GM19023 (cell line): Measurements from ENCODE around the gene BTNL9.
"Not testable (repeated sequence)": the region's sequence is repeated elsewhere in the genome, so short reads cannot be mapped to it uniquely, and the experiment has no call there.

Experiments used
- ATAC-seq: cut with Tn5 transposase; IDR thresholded peaks from one replicate; pipeline ENCODE4 v1.9.1; 2021; ENCODE audit warnings: mild to moderate bottlenecking, moderate library complexity; ENCODE audit not compliant: unreplicated experiment

BTNL9 gene

DNA sequence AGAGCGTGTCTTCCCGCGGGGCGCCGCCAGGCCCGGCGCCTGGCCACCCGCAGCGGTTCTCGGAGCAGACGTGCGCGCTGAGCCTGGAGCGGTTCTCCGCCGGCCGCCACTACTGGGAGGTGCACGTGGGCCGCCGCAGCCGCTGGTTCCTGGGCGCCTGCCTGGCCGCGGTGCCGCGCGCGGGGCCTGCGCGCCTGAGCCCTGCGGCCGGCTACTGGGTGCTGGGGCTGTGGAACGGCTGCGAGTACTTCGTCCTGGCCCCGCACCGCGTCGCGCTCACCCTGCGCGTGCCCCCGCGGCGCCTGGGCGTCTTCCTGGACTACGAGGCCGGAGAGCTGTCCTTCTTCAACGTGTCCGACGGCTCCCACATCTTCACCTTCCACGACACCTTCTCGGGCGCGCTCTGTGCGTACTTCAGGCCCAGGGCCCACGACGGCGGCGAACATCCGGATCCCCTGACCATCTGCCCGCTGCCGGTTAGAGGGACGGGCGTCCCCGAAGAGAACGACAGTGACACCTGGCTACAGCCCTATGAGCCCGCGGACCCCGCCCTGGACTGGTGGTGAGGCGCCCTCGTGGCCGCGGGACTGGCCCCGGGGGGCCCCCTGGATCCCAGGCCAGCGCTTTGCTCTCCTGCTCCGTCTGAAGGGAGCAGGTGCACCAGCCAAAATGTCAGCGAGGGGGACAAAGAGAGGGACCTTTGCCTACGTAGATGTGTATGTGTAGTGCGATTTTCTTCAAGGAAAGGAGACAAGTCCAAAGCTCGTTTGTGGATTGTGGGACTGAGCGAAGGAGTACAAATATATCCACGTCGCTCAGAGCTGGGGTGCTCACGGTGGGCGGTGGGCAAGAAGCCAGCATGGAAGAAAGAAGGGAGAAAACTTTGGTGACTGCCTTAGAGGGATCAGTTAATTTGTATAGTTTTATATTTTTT, 19.5 kb downstream of the BTNL9 start:
- no peak for ATAC-seq

DNA sequence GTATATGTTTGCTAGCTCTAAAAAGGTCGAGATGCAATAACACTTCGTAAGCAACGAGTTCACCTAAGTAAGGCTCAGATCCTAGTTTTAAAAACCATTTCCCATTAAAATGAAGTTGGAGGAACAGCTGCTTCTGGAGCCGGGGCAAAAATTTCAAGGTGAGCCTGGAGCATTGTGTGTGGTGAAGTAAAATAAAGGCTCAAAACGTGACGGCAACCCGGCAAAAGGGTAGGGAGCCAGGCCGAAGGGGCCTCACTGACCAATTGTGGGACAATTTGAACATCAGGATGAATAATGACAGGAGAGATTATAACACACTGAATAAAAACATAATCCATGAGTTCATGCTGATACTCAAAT, 20.1 kb downstream of the BTNL9 start:
- ATAC-seq = no peak

DNA sequence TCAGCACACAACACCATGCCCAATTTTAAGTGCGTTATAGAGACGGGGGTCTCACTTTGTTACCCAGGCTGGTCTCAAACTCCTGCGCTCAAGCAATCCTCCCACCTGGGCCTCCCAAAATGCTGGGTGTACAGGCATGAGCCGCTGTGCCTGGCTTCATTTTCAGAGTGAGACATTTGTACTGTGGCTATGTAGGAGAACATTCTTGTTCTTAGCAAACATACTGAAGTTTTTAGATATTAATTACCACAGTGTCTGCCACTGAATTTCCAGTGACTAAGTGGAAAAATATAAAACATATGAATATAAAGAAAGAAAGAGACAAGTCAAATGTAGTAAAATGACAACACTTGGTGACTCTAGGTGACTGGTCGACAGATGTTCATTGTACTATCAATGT, 20.9 kb downstream of the BTNL9 start:
- no peak for ATAC-seq

DNA sequence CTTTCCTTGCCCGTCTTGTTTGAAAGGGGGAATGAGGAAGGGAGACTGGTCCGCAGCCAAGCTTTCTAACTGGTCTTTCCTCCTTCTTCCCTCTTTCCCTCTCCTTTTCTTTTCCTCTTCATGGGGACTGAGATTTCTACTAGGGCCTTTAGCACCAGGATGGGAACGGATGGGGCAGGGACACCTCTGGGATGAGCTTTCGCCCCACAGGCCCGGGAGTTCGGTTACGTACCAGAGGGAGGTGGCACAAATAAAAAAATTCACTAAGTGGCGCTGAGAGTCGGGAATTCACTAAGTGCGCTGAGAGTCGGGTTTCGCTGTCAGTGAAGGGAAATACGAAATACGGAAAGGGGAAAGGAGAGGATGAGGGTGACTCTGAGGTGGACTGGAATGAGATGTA, 21.6 kb downstream of the BTNL9 start:
- ATAC-seq = no peak

DNA sequence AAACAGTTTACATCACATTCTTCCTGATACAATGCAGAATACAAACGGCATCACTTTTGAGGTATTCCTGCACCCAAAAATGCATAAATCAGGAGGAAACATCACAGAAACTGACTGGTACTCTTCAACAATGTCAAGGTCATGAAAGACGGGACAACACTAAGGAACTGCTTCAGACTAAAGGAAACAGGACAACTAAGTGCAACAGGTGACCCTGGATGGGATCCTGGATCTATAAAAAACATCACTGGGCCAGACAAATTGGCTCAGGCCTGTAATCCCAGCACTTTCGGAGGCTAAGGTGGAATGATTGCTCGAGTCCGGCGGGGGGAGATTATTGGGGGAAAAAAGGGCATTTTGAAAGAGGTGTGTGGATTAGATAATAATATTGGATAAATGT, 22.6 kb downstream of the BTNL9 start:
- no peak for ATAC-seq

DNA sequence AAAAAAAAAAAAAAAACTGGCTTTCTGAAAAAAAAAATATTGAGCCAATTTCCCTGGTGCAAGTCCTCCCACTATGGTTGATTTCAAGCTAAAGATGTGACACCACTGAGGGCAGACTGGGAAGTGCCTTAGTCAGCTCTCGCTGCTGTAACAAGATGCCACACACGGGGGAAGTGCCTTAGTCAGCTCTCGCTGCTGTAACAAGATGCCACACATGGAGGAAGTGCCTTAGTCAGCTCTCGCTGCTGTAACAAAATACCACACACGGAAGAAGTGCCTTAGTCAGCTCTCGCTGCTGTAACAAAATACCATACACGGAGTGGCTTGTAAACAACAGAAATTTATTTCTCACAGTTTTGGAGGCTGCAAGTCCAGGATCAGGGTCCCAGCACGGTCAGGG, 23.4 kb downstream of the BTNL9 start:
- no peak for ATAC-seq

DNA sequence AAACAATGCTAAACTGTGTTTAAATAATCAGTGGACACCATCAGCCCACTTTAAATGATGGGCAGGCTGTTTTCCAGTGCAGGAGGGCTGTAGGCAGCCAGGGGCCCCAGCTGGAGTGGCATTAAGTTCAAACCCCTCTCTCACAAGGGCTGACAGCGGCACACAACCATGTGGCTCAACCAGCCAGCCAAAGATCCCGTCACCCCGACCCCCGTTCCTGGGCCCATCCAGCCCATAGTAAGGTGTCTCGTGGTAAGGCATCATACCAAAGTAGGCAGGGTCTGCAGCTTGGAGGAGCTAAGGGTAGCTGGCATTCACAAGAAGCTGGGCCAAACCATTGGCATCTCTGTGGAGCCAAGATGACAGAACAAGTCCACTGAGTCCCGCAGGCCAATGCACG, 24.9 kb downstream of the BTNL9 start:
- ATAC-seq = no peak

DNA sequence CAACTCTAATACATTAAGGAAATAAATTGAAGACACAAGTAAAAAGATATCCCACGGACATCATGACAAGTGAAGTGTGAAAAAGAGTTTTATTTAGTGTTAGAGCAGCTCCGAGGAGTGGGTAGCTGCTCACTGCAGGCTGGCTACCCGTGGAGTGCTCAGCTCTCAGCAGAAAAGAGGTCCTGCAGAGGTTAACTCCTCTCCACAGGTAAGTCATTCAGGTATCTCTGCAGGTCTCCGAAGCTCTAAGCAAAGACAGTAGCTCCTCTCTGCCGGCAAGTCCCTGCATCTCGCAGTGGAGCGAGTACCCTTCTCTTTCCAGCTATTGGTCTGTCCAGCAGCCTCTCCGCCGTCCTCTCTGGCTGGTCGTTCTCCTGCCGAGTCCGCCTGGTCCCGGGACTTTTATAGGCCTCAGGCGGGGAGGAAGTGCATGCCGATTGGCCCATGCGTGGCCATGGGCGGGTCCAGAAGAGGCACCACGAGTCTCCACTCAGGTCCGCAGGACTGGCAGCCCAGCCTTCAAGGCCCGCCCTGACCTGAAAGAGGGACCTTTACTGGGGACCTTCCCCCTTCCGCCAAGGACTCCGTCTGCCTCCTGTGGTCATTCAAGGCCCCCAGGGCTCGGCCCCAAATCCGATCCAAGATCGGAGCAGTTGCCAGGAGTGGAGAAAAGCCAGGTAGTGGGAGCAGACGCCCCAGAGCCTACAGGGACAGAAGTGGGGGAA, 29.9 kb downstream of the BTNL9 start:
- ATAC-seq = no peak

DNA sequence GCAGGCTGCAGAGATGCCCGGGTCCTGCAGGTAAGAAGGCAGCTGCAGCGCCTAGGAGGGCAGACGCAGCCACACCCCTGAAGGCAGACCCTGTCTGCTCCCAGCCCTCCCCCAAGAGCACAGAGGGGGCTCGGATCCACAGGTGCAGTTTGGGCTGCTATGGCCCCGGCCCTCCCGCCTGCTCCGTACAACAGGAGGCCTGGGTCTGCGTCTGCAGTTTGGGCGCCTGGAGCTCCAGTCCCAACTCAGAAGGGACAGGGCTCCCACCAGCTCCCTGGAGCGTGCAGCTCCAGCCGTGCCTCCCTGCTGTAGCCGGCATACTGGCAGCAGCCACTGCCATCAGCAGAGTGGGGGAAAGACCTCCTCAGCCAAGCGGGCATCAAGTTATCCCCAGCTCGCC, 30.5 kb downstream of the BTNL9 start:
- no peak for ATAC-seq

DNA sequence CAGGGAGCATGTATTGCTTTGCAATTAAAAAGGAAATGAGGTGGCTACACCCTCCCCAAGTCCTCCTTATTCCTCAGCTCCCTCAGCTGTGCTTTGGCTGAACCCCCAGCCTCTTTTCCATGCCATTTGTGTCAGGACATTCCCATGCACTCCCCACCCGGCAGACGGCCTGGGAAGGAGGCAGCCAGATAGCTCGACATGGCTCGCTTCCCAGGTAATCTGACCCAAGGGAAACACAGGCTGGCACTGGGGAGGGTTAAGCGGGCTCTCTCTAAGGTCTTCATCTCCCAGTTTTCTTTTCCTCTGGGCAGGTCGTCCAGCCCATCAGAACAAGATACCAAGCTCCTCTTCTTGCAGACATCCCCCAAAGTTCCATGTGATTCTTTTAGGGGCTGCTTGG, 31.2 kb downstream of the BTNL9 start:
- no peak for ATAC-seq

DNA sequence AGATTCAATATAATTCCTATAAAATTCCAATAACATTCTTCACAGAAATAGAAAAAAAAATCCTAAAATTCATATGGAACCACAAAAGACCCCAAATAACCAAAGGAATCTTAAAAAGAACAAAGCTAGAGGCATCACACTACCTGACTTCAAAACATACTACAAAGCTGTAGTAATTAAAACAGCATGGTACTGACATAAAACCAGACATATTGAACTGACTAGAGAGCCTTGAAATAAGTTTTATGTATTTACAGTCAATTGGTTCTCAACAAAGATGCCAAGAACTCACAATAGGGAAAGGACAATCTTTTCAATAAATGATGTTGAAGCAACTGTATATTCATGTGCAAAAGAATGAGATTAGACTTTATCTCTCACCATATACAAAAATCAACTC, 36.9 kb downstream of the BTNL9 start:
- no peak for ATAC-seq

DNA sequence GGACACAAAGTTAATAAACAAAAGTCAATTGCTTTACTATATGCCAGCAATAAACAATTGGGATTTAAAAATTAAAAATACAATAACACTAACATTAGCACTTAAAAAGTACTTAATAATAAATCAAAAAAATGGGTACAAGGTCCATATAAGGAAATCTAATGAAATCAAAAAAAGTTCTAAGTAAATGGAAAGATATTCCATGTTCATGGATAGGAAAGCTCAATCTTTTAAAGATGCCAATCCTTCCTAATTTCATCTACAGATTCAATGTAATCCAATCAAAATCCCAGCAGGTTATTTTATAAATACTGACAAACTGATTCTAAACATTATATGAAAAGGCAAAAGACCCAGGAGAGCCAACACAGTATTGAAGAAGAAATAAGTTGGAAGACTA, 41.9 kb downstream of the BTNL9 start:
- ATAC-seq = no peak

DNA sequence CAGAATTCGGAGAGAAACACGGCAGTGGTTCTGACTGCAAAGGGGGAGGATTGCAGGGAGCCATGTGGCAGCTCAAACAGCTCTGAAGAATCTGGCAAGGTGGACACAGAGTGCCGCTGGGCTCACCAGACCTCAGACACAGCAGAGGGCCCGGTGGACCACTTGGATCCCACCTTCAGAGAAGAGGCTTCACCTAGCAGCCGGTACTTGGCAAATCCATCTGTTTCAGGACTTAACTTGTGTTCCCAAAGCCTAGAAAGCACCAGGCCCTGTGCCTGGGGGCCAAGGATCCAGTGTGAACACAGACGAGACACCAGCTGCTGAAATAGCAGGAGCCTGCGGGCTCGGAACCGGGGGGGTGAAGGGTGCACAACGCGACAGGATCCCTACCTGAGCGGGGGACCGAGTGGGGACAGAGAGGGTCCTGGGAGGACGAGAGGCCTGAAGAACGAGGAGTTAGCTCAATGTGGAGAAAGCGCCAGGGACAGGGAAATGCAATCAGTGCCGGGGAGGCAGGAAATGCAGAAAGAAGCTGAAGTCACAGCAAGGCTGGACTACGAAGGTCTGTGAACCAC, 44.6 kb downstream of the BTNL9 start:
- ATAC-seq = no peak

DNA sequence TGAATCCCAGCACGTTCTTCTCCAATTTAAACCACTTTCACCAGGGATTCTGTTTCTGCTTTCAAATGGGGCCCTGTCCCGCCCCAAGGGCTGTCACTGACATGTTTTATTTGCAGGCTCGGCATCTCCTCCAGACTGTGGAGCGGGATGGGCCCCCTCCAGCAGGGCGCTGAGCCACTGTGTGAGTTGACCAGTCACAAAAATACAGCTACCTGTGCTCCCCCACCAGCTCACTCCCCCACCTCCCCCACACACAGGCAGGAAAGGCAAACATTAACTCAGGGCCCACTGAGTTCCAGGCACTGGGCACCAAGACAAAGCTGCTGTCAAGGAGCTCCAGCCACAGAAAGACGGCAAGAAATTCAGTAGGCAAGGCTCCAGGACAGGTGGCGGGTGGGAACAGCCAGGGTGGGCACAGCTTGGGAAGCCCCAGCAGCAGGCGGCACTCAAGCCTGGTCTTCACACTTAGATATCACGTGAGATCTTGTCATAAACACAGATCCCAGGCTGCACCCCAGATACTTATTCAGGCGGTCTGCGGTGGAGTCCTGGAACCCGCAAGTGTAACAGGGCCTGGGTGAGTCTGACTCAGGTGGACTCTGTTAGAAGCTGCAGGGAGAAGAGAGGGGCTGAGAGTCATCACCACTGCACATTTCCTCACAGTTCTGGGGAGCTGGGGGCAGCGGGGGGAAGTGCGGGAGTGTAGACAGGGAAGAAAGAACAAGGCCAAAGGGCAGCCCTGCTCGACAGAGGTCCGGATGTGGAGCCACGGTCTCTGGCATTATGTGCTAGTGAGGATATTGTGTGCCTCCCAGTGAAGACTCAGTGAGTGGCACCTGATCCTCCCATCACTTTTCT, 46.2 kb downstream of the BTNL9 start:
- ATAC-seq = no peak

DNA sequence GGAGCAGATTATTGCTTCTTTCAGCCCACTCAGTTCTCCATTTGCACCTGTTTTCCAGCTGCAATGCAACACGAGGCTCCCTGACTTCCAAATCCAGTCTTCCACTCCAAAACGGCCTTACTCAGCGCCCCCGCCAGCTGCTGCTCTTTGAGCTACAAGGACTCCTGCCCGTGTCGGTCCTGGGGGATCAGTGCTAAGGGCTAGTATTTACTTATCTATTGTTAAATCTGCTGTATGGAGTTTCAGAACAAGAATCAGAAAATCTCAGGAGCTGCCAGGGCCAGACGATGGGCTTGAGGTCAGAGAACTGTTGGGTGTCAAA, 46.8 kb downstream of the BTNL9 start:
- ATAC-seq = no peak

DNA sequence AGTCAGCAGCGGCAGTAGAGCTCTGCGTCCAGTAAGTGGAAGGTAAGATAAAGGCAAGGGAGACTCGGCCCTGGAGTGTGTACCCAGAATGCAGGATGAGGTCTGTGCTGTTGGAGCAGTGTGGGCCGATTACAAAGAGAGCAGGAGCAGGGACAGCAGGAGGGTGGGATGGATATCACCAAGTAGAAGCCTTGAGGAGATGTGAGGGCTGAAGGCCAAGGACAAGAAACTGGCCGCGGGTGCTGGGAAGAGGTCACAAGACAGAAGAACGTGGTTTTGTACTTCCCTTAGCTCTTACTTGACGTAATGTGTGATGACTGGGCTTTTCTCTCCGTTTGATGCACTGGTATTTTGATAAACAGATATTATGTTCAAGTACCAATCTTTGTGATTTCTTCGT, 47.2 kb downstream of the BTNL9 start:
- no peak for ATAC-seq

DNA sequence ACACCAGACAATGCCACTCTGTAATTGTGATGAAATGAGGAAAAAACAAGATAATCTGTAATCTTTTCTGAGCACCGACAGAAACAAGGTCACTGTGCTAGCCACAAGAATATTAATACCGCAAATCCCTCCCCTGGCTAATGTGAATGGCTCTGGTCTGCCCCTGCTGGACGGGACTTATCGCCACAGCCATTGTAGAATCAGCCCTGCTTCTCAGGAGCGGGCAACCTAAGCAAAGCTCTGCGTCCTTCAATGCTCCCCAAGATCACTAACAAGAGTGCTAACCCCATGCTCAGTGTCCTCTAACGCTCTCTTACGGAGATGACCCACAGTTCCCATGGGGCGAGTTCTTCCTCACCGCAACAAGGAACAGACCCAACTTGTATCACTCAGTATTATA, 48.2 kb downstream of the BTNL9 start:
- ATAC-seq = no peak

DNA sequence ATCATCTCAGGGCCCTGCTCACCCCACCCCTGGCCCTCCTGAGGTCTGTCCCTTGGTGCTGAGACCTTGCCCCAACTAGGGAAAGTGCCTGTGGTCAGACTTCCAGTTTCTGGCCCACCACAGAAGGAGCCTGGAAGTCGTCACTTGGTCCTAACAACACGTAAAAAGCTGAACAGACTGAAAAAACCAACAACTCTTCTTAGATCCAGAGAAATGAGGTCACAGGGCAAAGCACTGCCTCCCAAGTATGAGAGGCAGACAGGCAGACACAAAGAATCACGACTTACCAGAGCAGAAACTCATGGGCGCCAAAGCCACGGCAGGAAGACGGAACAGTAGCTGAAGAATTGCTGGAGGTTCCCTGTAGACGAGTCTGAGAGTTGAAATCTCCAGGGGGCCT, 52.4 kb downstream of the BTNL9 start:
- ATAC-seq = no peak

DNA sequence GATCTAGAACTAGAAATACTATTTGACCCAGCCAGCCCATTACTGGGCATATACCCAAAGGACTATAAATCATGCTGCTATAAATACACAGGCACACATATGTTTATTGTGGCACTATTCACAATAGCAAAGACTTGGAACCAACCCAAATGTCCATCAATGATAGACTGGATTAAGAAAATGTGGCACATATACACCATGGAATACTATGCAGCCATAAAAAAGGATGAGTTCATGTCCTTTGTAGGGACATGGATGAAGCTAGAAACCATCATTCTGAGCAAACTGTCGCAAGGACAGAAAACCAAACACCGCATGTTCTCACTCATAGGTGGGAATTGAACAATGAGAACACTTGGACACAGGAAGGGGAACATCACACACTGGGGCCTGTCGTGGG, 55.1 kb downstream of the BTNL9 start:
- not testable (repeated sequence) for ATAC-seq

DNA sequence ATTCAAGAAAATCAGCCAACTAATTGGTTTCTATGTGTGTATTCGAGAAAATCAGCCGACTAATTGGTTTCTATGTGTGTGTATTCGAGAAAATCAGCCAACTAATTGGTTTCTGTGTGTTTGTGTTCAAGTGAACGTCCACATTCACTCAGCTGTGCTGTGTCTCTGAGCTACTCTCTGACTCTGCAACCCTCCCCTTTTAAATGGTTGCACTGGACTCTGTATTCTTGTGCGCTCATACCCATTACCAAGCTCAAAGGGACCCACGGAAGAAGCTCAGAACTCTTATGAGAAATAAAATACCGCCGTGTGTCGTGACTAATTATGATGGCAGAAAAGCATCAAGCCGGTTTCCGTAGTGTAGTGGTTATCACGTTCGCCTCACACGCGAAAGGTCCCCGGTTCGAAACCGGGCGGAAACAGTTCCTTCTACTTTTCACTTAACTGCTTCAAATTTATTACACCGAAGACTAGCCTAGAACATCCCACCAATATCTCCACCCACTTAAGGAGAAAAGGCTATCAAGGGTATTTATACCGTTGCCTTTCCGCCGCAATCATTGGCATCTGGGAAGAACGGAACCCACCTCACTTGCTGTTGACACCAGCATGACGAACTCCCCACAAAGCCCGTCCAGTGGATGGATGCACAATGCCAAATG, 56.8 kb downstream of the BTNL9 start:
- not testable (repeated sequence) for ATAC-seq

DNA sequence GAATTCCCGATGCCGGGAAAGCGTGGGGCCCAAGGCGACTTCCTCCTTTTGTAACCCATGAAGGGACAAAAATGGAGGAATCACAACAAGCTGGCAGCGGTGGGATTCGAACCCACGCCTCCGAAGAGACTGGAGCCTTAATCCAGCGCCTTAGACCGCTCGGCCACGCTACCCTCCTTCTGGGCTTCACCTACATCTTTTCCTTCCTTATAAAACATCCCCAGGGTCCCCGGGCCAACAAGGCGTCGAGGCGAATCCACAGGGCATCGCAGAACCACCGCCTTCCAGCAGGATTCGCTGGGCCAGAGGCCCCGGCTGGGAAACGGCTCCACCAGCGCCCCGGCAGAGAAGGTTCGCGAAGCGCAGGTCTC, 57.3 kb downstream of the BTNL9 start:
- ATAC-seq = not testable (repeated sequence)
